HepG2 (cell line): ENCODE data around the gene HPS1. TPM values are rescaled to one million over a fixed set of nuclear protein-coding genes. Genes with fewer than 3 reads are reported as not detected.
A peak's percentile ranks its signal among the peaks of the same experiment; 100 is the strongest.

ENCODE experiments used
- ATAC-seq: fragments of 200-7000 bp; cut with Tn5 transposase; 3 replicates; pipeline ENCODE4 v1.9.1; 2020; ENCODE audit warnings: mild to moderate bottlenecking, moderate library complexity
- BruUV-seq: library from RNA; stranded (reverse); fragments of 400-500 nt; replicated peaks from 2 replicates; lab custom pipeline; 2021; lab: Mats Ljungman, UMichigan
- CTCF ChIA-PET: fragments of 300-600 bp; formaldehyde crosslinking; extraction: SDS; loops from one replicate; lab custom pipeline; 2021; ENCODE audit warnings: low total read pairs, inconsistent platforms, low intra/inter-chr PET ratio; lab: Yijun Ruan, JAX
- POLR2A ChIA-PET: fragments of 350-600 bp; sonication (Branson Sonifier 250); formaldehyde crosslinking; loops from one replicate; lab custom pipeline; 2020; ENCODE audit warnings: antibody characterized with exemption, inconsistent platforms; lab: Yijun Ruan, JAX
- DNase-seq: peaks from one replicate; pipeline ENCODE4 v3.0.0-alpha.2; 2015; ENCODE audit warnings: low spot score
- FAIRE-seq: peaks from 3 replicates; lab custom pipeline; 2011; peaks lifted over from hg19 to GRCh38; lab: Jason Lieb, UNC
- H2AFZ ChIP-seq: one replicate; pipeline ENCODE4 v1.6.1; 2011; ENCODE audit warnings: low read length, inconsistent platforms
- H3K27ac ChIP-seq: fragments of 300-600 bp; 3 replicates; pipeline ENCODE4 v1.8.0; 2011; ENCODE audit warnings: mixed run types, mild to moderate bottlenecking, mixed read lengths, low read length, inconsistent platforms; ENCODE audit not compliant: insufficient read depth; ENCODE audit errors: extremely low read length
- H3K27me3 ChIP-seq, 2 experiments: fragments of 200-600 bp in 1 of 2; 2 replicates in 1 of 2; 3 replicates in 1 of 2; pipeline versions ENCODE4 v1.6.0 to v1.8.0; 2011; ENCODE audit warnings: low read length in 2 of 2, mild to moderate bottlenecking in 2 of 2, moderate library complexity in 2 of 2, inconsistent platforms in 1 of 2; ENCODE audit not compliant: insufficient read depth in 2 of 2, control insufficient read depth in 1 of 2
- H3K36me3 ChIP-seq, 2 experiments: fragments of 200-600 bp in 1 of 2; replicated peaks in 1 of 2; 2 replicates in 1 of 2; 3 replicates in 1 of 2; pipeline versions ENCODE4 v1.5.1 to v1.8.0; 2011; ENCODE audit warnings: low read length in 2 of 2, inconsistent platforms in 1 of 2; ENCODE audit not compliant: insufficient read depth in 2 of 2, control insufficient read depth in 1 of 2
- H3K4me1 ChIP-seq: 2 replicates; pipeline ENCODE4 v1.5.1; 2012; ENCODE audit warnings: low read length, inconsistent platforms; ENCODE audit not compliant: insufficient read depth
- H3K4me2 ChIP-seq: 2 replicates; pipeline ENCODE4 v1.6.0; 2011; ENCODE audit warnings: low read depth, low read length, inconsistent platforms
- H3K4me3 ChIP-seq, 3 experiments: fragments of 200-600 bp in 1 of 3; sonication (generic), shearing (Covaris generic) in 1 of 3; replicated peaks in 1 of 3; 2 replicates each; pipeline ENCODE4 v1.5.1; 2011 to 2016; ENCODE audit warnings: low read length in 3 of 3, inconsistent platforms in 2 of 3, low read depth in 2 of 3, mild to moderate bottlenecking in 2 of 3, control low read depth in 1 of 3, mixed read lengths in 1 of 3; ENCODE audit not compliant: insufficient read depth in 1 of 3
- H3K79me2 ChIP-seq: one replicate; pipeline ENCODE4 v1.6.1; 2011; ENCODE audit warnings: low read length, inconsistent platforms; ENCODE audit not compliant: insufficient read depth
- H3K9ac ChIP-seq: 2 replicates; pipeline ENCODE4 v1.6.0; 2011; ENCODE audit warnings: mild to moderate bottlenecking, low read depth, low read length, inconsistent platforms; ENCODE audit not compliant: insufficient read depth
- H3K9me3 ChIP-seq: 2 replicates; pipeline ENCODE4 v1.5.1; 2012; ENCODE audit warnings: mild to moderate bottlenecking, low read length
- H4K20me1 ChIP-seq: 2 replicates; pipeline ENCODE4 v1.6.0; 2011; ENCODE audit warnings: inconsistent platforms, mild to moderate bottlenecking, low read length, moderate library complexity; ENCODE audit not compliant: insufficient read depth
- ELF3 ChIP-seq: IDR thresholded peaks from 2 replicates; pipeline ENCODE4 v1.6.1; 2016; ENCODE audit warnings: missing genetic modification reagents, missing compliant biosample characterization
- ETV5 ChIP-seq: IDR thresholded peaks from 2 replicates; pipeline ENCODE4 v1.6.1; 2018; ENCODE audit warnings: missing biosample characterization, missing genetic modification reagents, inconsistent platforms, borderline replicate concordance
- FOXA3 ChIP-seq: IDR thresholded peaks from 2 replicates; pipeline ENCODE4 v1.6.1; 2016; ENCODE audit warnings: missing genetic modification reagents, missing compliant biosample characterization
- GABPA ChIP-seq, 2 experiments: IDR thresholded peaks; 2 replicates each; pipeline ENCODE4 v1.6.1; 2011 to 2016; ENCODE audit warnings: low read depth in 2 of 2, low read length in 1 of 2, missing biosample characterization in 1 of 2, missing genetic modification characterization in 1 of 2
- GABPB1 ChIP-seq: IDR thresholded peaks from 2 replicates; pipeline ENCODE4 v1.6.1; 2016; ENCODE audit warnings: mild to moderate bottlenecking, missing genetic modification reagents, moderate library complexity, missing compliant biosample characterization
- HDAC1 ChIP-seq: sonication (generic); formaldehyde crosslinking; IDR thresholded peaks from 2 replicates; pipeline ENCODE4 v1.5.1; 2020; ENCODE audit warnings: mild to moderate bottlenecking, missing genetic modification reagents
- KLF11 ChIP-seq: IDR thresholded peaks from 2 replicates; pipeline ENCODE4 v1.6.1; 2016; ENCODE audit warnings: missing compliant biosample characterization
- MIER3 ChIP-seq: IDR thresholded peaks from 2 replicates; pipeline ENCODE4 v1.6.1; 2016; ENCODE audit warnings: missing compliant biosample characterization, borderline replicate concordance
- RARA ChIP-seq: IDR thresholded peaks from 2 replicates; pipeline ENCODE4 v1.6.1; 2016; ENCODE audit warnings: missing genetic modification reagents, missing compliant biosample characterization
- SMARCC2 ChIP-seq: fragments of 450-650 bp; IDR thresholded peaks from 2 replicates; pipeline ENCODE4 v1.6.1; 2017; ENCODE audit warnings: antibody characterized with exemption, mild to moderate bottlenecking
- SOX5 ChIP-seq: IDR thresholded peaks from 2 replicates; pipeline ENCODE4 v1.6.1; 2016; ENCODE audit warnings: borderline replicate concordance
- ZNF343 ChIP-seq: sonication (generic); formaldehyde crosslinking; IDR thresholded peaks from 2 replicates; pipeline ENCODE4 v1.4.0; 2020; ENCODE audit warnings: mild to moderate bottlenecking, missing genetic modification reagents
- ZNF446 ChIP-seq: sonication (generic); formaldehyde crosslinking; IDR thresholded peaks from 2 replicates; pipeline ENCODE4 v1.5.0; 2020; ENCODE audit warnings: mild to moderate bottlenecking, missing genetic modification reagents
- ZNF644 ChIP-seq: IDR thresholded peaks from 2 replicates; pipeline ENCODE4 v1.6.1; 2016; ENCODE audit warnings: low read depth
- ZNF709 ChIP-seq: sonication (generic); formaldehyde crosslinking; IDR thresholded peaks from 2 replicates; pipeline ENCODE4 v1.5.0; 2020; ENCODE audit warnings: mild to moderate bottlenecking, missing genetic modification reagents
- ZNF776 ChIP-seq: sonication (generic); formaldehyde crosslinking; IDR thresholded peaks from 2 replicates; pipeline ENCODE4 v1.4.0; 2020; ENCODE audit warnings: mild to moderate bottlenecking, missing genetic modification reagents
- ZNF782 ChIP-seq: sonication (generic); formaldehyde crosslinking; IDR thresholded peaks from 2 replicates; pipeline ENCODE4 v1.4.0; 2020; ENCODE audit warnings: missing genetic modification reagents, mild to moderate bottlenecking, borderline replicate concordance
- ZNF841 ChIP-seq: sonication (generic); formaldehyde crosslinking; IDR thresholded peaks from 2 replicates; pipeline ENCODE4 v1.8.1; 2023; ENCODE audit warnings: missing genetic modification reagents, borderline replicate concordance
- WGBS: methylation state at CpG from one replicate; pipeline ENCODE4 v1.1.6; 2017; ENCODE audit warnings: low lambda C conversion rate; 5-methylcytosine and 5-hydroxymethylcytosine counted together
- in situ Hi-C: cut with HindIII; loops from 2 replicates; pipeline ENCODE4 v1.10.0; 2017; ENCODE audit warnings: low pct_unique_long_range_greater_than_20kb; ENCODE audit not compliant: extremely low pct_ligation_motif_present
- intact Hi-C: fragments of 100-400 bp; cut with micrococcal nuclease; formaldehyde crosslinking; loops from one replicate; pipeline ENCODE4 v1.10.0; 2022; ENCODE audit not compliant: unreplicated experiment
- polyA plus RNA-seq, 8 experiments: library from polyadenylated mRNA; depleted of rRNA in 3 of 8; stranded (reverse) in 7 of 8; unstranded in 1 of 8; fragments of >200 nt; fragmentation: Illumina TruSeq in 4 of 8; extraction: Trizol in 4 of 8; gene quantifications; 2 replicates each; pipeline versions ENCODE4 v1.2.1 to v1.2.3, GENCODE V29; 2011 to 2016; ENCODE audit warnings: low read depth in 4 of 8, missing spikeins in 1 of 8, mixed read lengths in 1 of 8; ENCODE audit not compliant: insufficient read depth in 1 of 8
- total RNA-seq, 5 experiments: library from RNA; depleted of rRNA; stranded (reverse); fragments of >200 nt; fragmentation: Illumina TruSeq; extraction: Trizol; gene quantifications; 2 replicates each; pipeline ENCODE4 v1.2.3, GENCODE V29; 2016; ENCODE audit warnings: low read depth in 1 of 5
- TF ChIP-seq, protein P1 (sequence below): IDR thresholded peaks from 2 replicates; pipeline ENCODE4 v1.4.0; 2020; ENCODE audit warnings: mild to moderate bottlenecking, missing genetic modification reagents
- TF ChIP-seq, protein P2 (sequence below), 2 experiments: fragments of 450-650 bp in 1 of 2; sonication (generic) in 1 of 2; formaldehyde crosslinking; IDR thresholded peaks; 2 replicates each; pipeline versions ENCODE4 v1.5.0 to v1.8.0; 2020 to 2022; ENCODE audit warnings: mild to moderate bottlenecking in 1 of 2, missing genetic modification reagents in 1 of 2

Gene HPS1
- total and polyA plus RNA-seq, 2 of the 13 experiments (the other 11 are each of a cell fraction or from before 2014, with no cell fraction given) = 24.6 to 25.8 TPM

DNA sequence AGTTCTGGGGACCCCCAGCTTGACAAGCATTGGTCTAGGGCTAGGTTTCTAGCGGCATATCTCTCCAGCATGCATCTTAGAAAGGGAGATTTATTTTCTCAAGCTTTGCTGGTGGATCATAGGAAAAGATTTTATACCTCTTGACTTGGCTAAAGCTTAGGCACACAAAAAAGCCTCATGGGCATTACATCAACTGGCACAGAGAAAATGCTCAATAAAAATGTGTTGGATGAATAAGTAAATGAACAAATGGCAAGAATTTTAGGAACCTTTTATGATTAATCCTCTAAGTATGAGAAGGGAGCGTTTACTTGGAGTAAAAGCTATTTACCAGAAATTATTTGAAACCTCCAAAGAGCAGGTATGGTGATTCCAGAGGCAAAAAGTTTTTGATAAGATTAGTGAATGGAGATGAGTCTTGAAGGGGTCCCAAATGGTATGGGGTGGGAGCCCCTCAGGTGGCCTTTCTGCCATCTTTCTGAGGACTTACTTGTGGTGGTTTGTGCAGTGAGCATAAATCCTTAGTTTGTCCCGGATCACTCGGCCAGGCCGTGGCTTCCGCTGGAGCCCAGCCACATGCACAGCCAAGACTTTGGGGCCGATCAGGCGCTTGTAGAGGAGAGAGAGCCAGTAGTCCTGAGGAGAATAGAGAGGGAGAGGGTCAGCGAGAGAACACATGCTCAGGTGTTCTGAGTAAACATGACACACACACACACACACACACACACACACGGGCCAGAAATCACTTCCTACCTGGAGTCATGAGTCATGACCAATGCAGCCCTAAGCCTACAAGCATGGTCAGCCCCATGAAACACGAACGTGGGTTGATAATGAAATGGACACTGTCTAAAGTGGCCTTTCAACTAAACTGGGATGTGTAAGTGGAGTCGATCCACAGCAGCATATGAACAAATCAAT lies 43.1 kb upstream of the HPS1 start:
- Histone ChIP-seq H3K9me3 (no peaks in the 10 kb centered on the region), H3K9ac (no peak overlapping the region), H2AFZ (no peak overlapping the region), H3K36me3 (no peaks in the 10 kb centered on the region), H3K79me2 (no peaks in the 10 kb centered on the region), H3K4me1 (peaks cover 32% of the 10 kb centered on the region), H3K27me3 (no peaks in the 10 kb centered on the region), H3K4me3 (no peak overlapping the region), H3K27ac (no peak overlapping the region), H3K4me2 (peak overlapping the region; percentile 22; the same call in 1 of the 2 replicates), H4K20me1 (no peaks in the 10 kb centered on the region)
- intact Hi-C loops (no loop called here), in situ Hi-C loops (no loop called here)
- ChIA-PET POLR2A (no interaction called here), CTCF (no interaction called here)
- 33% methylated on average over 12 of the region's 13 CpGs for WGBS
- DNase-seq = peak; percentile 47
- no TSS peak for BruUV-seq
- FAIRE-seq = no peak
- ATAC-seq = peak; percentile 45; the same call in 2 of the 3 replicates
- TF ChIP-seq ELF3 (CRISPR knock-in tag) (0 out of 2 replicates have a peak, but pooled peaks have one; percentile 38), ZNF776 (CRISPR knock-in tag) (no peak), ZNF782 (no peak), ETV5 (CRISPR knock-in tag) (peak; percentile 30; the same call in 1 of the 2 replicates), ZNF841 (CRISPR knock-in tag) (no peak), ZNF644 (CRISPR knock-in tag) (peak; percentile 71), FOXA3 (CRISPR knock-in tag) (peak; percentile 79), SOX5 (CRISPR knock-in tag) (0 out of 2 replicates have a peak, but pooled peaks have one; percentile 13), MIER3 (CRISPR knock-in tag) (peak; percentile 33; the same call in 1 of the 2 replicates), RARA (peak; percentile 51; the same call in 1 of the 2 replicates), GABPB1 (CRISPR knock-in tag) (peak; percentile 35; the same call in 1 of the 2 replicates), SMARCC2 (no peak), HDAC1 (CRISPR knock-in tag) (no peak), KLF11 (CRISPR knock-in tag) (0 out of 2 replicates have a peak, but pooled peaks have one; percentile 29), ZNF709 (CRISPR knock-in tag) (no peak), ZNF446 (CRISPR knock-in tag) (no peak), ZNF343 (CRISPR knock-in tag) (no peak), GABPA (IDR thresholded peaks at IDR 0.05; ENCODE audit: low read depth, low read length) (no peak), GABPA (CRISPR knock-in tag; IDR thresholded peaks at IDR 0.05; ENCODE audit: low read depth) (0 out of 2 replicates have a peak, but pooled peaks have one; percentile 30)
- TF ChIP-seq, protein P1, sequence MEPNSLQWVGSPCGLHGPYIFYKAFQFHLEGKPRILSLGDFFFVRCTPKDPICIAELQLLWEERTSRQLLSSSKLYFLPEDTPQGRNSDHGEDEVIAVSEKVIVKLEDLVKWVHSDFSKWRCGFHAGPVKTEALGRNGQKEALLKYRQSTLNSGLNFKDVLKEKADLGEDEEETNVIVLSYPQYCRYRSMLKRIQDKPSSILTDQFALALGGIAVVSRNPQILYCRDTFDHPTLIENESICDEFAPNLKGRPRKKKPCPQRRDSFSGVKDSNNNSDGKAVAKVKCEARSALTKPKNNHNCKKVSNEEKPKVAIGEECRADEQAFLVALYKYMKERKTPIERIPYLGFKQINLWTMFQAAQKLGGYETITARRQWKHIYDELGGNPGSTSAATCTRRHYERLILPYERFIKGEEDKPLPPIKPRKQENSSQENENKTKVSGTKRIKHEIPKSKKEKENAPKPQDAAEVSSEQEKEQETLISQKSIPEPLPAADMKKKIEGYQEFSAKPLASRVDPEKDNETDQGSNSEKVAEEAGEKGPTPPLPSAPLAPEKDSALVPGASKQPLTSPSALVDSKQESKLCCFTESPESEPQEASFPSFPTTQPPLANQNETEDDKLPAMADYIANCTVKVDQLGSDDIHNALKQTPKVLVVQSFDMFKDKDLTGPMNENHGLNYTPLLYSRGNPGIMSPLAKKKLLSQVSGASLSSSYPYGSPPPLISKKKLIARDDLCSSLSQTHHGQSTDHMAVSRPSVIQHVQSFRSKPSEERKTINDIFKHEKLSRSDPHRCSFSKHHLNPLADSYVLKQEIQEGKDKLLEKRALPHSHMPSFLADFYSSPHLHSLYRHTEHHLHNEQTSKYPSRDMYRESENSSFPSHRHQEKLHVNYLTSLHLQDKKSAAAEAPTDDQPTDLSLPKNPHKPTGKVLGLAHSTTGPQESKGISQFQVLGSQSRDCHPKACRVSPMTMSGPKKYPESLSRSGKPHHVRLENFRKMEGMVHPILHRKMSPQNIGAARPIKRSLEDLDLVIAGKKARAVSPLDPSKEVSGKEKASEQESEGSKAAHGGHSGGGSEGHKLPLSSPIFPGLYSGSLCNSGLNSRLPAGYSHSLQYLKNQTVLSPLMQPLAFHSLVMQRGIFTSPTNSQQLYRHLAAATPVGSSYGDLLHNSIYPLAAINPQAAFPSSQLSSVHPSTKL = peak; percentile 67
- TF ChIP-seq, protein P2, sequence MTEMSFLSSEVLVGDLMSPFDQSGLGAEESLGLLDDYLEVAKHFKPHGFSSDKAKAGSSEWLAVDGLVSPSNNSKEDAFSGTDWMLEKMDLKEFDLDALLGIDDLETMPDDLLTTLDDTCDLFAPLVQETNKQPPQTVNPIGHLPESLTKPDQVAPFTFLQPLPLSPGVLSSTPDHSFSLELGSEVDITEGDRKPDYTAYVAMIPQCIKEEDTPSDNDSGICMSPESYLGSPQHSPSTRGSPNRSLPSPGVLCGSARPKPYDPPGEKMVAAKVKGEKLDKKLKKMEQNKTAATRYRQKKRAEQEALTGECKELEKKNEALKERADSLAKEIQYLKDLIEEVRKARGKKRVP (CRISPR knock-in tag; IDR thresholded peaks at IDR 0.05) = peak in 1 of 2 experiments; percentile 19; a peak in 1 of 4 replicates
